Measurements from ENCODE around the gene IL1RN. TPM values are rescaled to one million over a fixed set of nuclear protein-coding genes. Genes with fewer than 3 reads are reported as not detected.

Gene IL1RN
- total and polyA plus RNA-seq, 8 donors, result 0.87 to 220 (median 28.5) TPM; not detected in 2

DNA sequence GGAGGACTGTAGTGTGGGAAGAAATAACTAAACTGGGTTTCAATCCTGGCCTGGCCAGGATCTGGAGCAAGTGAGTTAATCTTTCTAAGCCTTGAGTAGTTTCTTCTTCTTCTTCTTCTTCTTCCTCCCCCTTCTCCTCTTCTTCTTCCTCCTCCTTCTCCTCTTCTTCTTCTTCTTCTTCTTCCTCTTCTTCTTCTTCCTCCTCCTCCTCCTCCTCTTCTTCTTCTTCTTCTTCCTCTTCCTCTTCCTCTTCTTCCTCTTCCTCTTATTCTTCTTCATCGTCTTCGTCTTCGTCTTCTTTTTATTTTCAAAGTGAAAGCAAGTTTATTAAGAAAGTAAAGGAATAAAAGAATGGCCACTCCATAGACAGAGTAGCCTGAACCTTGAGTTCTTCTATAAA lies 6.5 kb upstream of the IL1RN start:
- no peak overlapping the region for H3K4me3 ChIP-seq
- intact Hi-C loops (cut with DNase I; ENCODE audit: low total_unique reads), result no loop called here
- DNase-seq, result no peak

DNA sequence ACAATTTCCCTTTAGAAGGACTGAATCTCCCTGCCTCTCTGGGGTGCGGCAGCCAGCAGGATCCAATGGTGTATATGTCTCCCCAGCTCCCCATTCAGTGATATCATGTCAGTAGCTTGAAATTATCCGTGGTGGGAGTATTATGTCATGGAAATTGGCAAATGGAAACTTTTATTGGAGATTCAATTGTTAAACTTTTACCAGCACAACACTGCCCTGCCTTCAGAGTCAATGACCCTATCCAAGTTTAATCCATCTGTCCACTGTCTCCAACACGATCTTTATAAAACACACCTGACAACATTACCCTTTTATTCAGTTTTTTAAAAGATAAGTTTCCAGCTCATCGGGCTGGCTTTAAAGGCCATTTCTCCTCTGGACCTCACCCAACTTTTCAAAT lies 5.0 kb upstream of the IL1RN start:
- WGBS, 5 donors, result 67 to 81% (median 77%) methylated on average over 4 of the region's 4 CpGs
- H3K27ac ChIP-seq, result no peak overlapping the region
- intact Hi-C loops (cut with DNase I; ENCODE audit: low total_unique reads), result no loop called here
- H3K9me3 ChIP-seq, result no peaks in the 10 kb centered on the region
- H3K4me3 ChIP-seq, result no peak overlapping the region
- no peak for DNase-seq
- TF ChIP-seq POLR2A (IDR thresholded peaks at IDR 0.05) (no peak), POLR2AphosphoS5 (IDR thresholded peaks at IDR 0.05) (no peak), EP300 (IDR thresholded peaks at IDR 0.05) (no peak)
- TF ChIP-seq, protein P1, sequence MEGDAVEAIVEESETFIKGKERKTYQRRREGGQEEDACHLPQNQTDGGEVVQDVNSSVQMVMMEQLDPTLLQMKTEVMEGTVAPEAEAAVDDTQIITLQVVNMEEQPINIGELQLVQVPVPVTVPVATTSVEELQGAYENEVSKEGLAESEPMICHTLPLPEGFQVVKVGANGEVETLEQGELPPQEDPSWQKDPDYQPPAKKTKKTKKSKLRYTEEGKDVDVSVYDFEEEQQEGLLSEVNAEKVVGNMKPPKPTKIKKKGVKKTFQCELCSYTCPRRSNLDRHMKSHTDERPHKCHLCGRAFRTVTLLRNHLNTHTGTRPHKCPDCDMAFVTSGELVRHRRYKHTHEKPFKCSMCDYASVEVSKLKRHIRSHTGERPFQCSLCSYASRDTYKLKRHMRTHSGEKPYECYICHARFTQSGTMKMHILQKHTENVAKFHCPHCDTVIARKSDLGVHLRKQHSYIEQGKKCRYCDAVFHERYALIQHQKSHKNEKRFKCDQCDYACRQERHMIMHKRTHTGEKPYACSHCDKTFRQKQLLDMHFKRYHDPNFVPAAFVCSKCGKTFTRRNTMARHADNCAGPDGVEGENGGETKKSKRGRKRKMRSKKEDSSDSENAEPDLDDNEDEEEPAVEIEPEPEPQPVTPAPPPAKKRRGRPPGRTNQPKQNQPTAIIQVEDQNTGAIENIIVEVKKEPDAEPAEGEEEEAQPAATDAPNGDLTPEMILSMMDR (IDR thresholded peaks at IDR 0.05), result no peak
- no peaks in the 10 kb centered on the region for H3K27me3 ChIP-seq
- no peaks in the 10 kb centered on the region for H3K36me3 ChIP-seq
- H3K4me1 ChIP-seq, result peaks cover 5 to 31% (median 10%) of the 10 kb centered on the region in 4 donors

More for the DNA sequence above, 6.5 kb upstream of the IL1RN start:
- H3K36me3 ChIP-seq, result no peaks in the 10 kb centered on the region
- peaks cover 14 to 41% (median 20%) of the 10 kb centered on the region in 4 donors for H3K4me1 ChIP-seq
- H3K27ac ChIP-seq, result no peak overlapping the region
- H3K9me3 ChIP-seq, result no peaks in the 10 kb centered on the region
- no peaks in the 10 kb centered on the region for H3K27me3 ChIP-seq
- TF ChIP-seq, protein P1 (IDR thresholded peaks at IDR 0.05), result no peak
- TF ChIP-seq POLR2AphosphoS5 (IDR thresholded peaks at IDR 0.05), result no peak
- TF ChIP-seq EP300 (IDR thresholded peaks at IDR 0.05), result no peak
- TF ChIP-seq POLR2A (IDR thresholded peaks at IDR 0.05), result no peak
- WGBS, 5 donors, result 78 to 84% (median 81%) methylated on average over 3 of the region's 3 CpGs

DNA sequence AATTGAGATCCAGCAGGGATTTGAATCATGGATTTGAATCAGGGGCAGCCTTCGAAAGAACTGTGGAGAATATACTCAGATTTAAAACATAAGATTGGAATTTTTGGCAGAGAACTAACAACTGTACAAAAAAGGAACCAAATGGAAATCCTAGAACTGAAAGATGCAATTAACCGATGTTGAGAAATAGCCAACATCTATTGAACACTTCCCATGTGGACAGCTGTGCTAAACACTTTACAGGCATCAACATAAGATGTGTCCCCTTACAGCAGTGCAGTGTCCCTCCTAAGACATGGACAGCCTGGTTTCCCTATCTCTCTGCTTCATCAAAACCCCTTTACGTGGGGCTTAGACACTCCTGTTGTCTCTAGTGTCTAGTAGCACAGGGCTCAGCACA lies 3.7 kb upstream of the IL1RN start:
- no peak for DNase-seq
- H3K4me3 ChIP-seq, result no peak overlapping the region
- no peaks in the 10 kb centered on the region for H3K27me3 ChIP-seq
- WGBS, 5 donors, result 68 to 95% (median 83%) methylated on average over 2 to 3 of the region's 3 CpGs
- no peaks in the 10 kb centered on the region for H3K36me3 ChIP-seq
- intact Hi-C loops (cut with DNase I; ENCODE audit: low total_unique reads), result no loop called here
- TF ChIP-seq POLR2A (IDR thresholded peaks at IDR 0.05), result no peak
- peak overlapping the region in 2 of 5 donors; percentile 49 to 66 for H3K27ac ChIP-seq
- peaks cover under 1 to 30% (median 8%) of the 10 kb centered on the region in 4 donors for H3K4me1 ChIP-seq
- H3K9me3 ChIP-seq, result no peaks in the 10 kb centered on the region

DNA sequence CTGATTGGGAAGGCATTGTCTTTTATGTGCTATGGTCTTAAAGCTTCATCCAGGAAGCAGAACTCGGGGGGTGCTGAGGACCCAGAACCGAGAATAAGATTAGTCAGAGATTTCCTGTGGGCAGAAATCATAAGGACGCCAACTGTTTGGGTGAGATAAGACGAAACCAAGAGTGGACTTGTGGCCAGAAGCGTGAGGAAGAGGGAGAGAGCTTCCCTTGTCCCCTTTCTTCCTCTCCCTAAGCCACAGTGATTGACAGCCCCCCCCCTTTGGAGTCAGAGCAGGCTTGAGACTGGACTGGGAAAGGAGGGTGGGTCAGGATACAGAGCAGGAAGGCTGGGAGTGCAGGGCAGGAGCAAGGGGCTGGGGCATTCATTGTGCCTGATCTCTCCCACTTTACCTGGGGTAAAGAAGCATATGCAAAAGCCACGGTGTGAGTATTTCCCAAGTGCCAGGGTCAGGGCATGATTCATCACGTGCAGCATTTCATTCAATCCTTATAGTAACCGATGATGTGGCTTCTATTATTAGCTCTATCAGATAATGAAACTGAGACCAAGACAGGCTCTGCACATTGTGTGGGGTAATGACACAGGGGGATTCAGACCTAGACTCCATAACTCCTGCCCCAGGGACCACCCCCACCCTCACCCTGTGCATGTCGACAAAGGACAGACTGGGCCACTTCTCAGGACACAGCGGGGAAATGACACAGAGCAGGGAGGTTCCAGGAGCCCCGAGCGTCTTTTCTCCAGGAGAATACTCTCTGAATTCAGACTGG lies 3.0 kb upstream of the IL1RN start:
- 27 to 40% (median 33%) methylated on average over 12 of the region's 12 CpGs for WGBS, 5 donors
- no peak overlapping the region for H3K4me3 ChIP-seq
- peaks cover 0 to 3% (median 0%) of the 10 kb centered on the region in 4 donors for H3K36me3 ChIP-seq
- no peak for TF ChIP-seq EP300 (IDR thresholded peaks at IDR 0.05)
- peak in 1 of 3 donors; percentile 13 for TF ChIP-seq POLR2AphosphoS5 (IDR thresholded peaks at IDR 0.05)
- TF ChIP-seq, protein P1 (IDR thresholded peaks at IDR 0.05), result no peak
- DNase-seq, result peak in 1 of 2 donors; percentile 52
- peaks cover 0 to 30% (median 8%) of the 10 kb centered on the region in 4 donors for H3K4me1 ChIP-seq
- intact Hi-C loops (cut with DNase I; ENCODE audit: low total_unique reads), result no loop called here
- peak overlapping the region; percentile 23 to 66 (median 49) for H3K27ac ChIP-seq
- no peaks in the 10 kb centered on the region for H3K27me3 ChIP-seq
- no peaks in the 10 kb centered on the region for H3K9me3 ChIP-seq
